ENCODE data around the gene CRYBG3. TPM values are rescaled to one million over a fixed set of nuclear protein-coding genes. Genes with fewer than 3 reads are reported as not detected.

The CRYBG3 gene
- polyA plus RNA-seq, 3 donors: 21.0 to 22.7 (median 22.3) TPM

- DNase-seq (ENCODE audit: extremely low read depth in 1 of 11, low read depth in 9 of 11, low spot score in 4 of 11): no peak
These were observed 168.9 kb downstream of the CRYBG3 start for GRCh38 chr3:97990624-97991292.

- no peak for DNase-seq (ENCODE audit: extremely low read depth in 1 of 11, low read depth in 9 of 11, low spot score in 4 of 11)
These were observed 169.5 kb downstream of the CRYBG3 start for GRCh38 chr3:97991293-97991682.

GRCh38 chr3:97992547-97993173, 170.8 kb downstream of the CRYBG3 start:
- no peak for DNase-seq (ENCODE audit: extremely low read depth in 1 of 11, low read depth in 9 of 11, low spot score in 4 of 11)

- no peak for DNase-seq (ENCODE audit: extremely low read depth in 1 of 11, low read depth in 9 of 11, low spot score in 4 of 11)
These were observed 171.7 kb downstream of the CRYBG3 start for GRCh38 chr3:97993526-97993925.

GRCh38 chr3:97994328-97994945, 172.6 kb downstream of the CRYBG3 start:
- DNase-seq (ENCODE audit: extremely low read depth in 1 of 11, low read depth in 9 of 11, low spot score in 4 of 11): no peak

Other genes with a start within 250 kb of the CRYBG3 start
- gene ARL6, start 57.3 kb upstream of the CRYBG3 start, polyA plus RNA-seq (ENCODE audit: insufficient read length in 3 of 3): 10 to 100 TPM; 12.2 to 19.7 (median 14.3) TPM
- 10 to 100 TPM; 31.8 to 41.6 (median 33.2) TPM for gene RIOX2, start 150.4 kb downstream of the CRYBG3 start, polyA plus RNA-seq (ENCODE audit: insufficient read length in 3 of 3)
- gene GABRR3, start 213.3 kb downstream of the CRYBG3 start, polyA plus RNA-seq (ENCODE audit: insufficient read length in 3 of 3): under 1 TPM; 0.03 to 0.09 (median 0.03) TPM

All from renal cortex interstitium (tissue), 11 donors.